COLO668 (cell line): ENCODE measurements around the gene DPYD.

Experiments used
- DNase-seq: peaks from one replicate; lab custom pipeline; 2025; ENCODE audit not compliant: unreplicated experiment; lab: John Stamatoyannopoulos, UW

The DPYD gene

DNA sequence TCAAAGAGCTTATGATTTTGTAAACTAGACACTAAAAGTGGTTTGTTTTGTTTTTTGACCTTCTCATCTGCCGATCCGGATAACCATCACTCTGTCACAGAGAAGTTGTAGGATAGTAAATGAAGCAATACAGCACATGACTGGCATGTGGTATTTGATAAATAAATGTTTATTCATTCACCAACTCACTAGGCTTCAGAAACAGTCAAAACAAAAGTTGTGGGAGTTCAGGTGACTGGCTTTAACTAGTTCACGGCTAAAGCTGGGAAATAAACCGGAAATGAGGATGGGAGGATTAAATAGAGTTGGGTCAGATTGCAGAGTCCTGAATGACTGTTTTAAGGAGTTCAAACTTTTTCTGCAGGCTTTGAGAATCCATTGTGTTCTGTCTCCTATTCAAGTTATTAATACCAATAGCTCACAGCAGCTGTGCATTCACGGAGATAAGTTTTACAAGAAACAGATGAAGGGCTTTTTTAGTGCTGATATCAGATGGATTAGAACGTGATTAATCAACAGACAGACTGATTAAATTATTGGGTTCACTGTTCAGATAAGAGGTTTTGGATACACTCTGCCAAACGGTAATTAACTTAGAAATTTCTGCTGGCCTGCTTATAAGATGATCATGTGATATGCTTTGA, 463.3 kb downstream of the DPYD start:
- no peak for DNase-seq

DNA sequence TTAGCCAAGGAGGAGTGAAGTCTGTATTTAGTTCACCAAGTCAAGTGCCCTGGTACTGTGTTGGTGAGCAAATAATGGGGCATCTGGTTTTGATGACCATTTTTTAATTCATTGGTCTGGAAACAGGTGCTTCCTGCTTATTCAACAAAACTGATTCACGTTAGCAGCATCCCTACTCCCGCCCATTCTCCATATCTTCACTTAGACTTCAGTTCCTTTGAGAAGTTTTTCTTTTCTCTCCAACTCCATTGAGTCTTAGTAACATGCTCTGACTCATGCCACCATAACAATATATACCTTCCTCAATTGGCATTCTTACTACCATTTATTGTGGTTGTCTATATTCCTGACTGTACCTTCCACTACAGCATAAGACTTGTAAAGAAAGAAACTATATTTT, 468.9 kb downstream of the DPYD start:
- DNase-seq, result no peak

DNA sequence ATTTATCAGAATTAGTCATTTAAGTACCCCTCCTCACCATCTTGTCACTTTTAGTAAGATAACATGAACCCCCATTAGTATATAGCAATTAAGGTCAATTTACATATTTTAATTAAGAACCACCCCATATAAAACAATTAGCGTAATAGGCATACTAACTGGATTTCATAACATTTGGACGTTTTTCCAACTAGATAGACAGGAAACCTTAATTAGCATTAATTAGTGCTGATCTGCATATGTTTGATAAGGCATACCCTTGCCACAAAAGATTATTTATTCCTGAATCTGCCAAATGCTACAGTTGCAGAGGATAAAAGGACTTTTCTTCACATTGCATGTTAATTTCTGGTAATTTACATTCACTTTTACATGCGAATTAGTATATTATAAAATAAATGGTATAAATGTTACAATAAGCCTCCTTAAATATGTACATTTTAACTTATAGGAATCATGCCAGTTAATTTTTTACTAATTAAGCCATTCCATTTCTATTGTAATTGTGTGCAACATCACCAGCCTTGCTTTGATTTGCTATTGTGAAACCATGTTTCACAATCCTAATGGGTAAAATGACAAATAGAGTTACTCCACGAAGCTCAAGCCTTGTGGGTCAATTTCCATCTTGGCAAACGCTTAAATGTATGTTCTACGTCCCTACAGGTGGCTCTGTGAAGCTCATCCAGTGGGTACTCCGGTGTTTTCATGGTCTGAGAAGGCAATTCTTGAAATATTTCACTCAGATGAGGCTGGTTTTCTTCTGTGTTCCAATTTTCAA, 469.6 kb downstream of the DPYD start:
- no peak for DNase-seq

DNA sequence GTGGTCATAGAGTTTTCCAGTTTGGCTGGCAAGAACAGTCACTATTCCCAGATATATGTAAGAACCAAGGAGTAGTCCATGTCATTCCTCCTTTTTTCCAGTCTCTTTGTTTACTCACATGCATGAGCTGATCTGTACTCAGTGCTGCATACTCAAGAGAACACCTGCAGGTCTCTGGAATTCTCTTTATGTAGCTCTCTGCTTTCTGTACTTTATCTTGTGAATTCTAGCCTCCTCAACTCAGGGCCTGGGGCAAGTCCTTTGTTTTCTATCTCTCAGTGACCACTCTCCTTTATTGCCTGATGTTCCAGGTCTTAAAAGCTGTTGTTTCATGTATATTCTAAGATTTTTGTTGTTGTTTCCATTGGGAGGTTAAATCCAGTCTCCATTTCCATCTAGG, 478.9 kb downstream of the DPYD start:
- DNase-seq, result no peak

DNA sequence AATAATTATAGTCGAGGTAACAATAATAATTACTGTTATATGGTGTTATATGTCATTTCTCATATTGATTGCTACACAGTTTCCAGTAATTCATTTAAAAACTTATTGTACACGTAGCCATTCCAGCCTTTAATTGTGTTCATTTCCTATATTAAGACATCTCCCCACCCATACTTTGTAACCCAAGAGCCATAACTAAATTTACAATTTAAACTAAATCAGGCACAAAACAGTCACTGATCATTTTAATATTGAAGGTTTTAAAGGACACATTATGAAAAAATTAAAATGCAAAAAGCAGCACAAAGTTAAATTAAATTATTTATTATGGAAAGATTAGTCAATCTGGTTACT, 487.0 kb downstream of the DPYD start:
- DNase-seq, result no peak

DNA sequence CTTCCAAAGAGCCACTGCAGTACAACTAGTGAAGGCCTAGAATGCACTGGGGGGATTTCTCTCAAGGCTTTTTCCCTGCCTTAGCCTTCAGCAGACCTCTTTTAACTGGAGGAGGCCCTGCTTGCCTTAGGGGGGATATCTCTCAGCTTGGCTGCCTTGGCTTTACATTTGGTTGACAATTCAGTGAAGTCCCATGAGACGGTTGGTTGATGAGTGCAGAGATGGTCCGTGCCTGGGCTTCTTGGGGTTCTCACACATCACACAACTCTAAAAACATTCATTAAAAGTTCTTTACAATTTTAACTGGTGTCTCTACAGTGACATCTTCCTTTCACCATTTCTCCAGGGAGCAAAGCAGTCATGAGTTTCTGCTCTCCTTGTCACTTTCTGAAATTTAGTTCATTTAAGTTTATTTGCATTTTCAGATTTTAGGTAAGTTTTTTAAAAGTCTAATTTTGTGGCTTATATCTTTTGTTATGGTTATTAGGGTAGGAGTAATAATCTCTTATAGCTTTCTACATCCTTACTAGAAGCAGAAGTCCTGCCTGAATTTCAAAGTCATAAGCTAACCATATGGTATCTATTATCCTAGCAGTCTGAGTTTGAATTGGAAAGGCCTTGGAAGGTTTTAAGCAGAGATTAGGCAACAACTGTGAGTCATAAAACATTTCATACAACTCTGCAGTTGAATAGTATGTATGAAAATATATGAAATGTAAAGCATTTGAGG, 487.6 kb downstream of the DPYD start:
- DNase-seq, result no peak

DNA sequence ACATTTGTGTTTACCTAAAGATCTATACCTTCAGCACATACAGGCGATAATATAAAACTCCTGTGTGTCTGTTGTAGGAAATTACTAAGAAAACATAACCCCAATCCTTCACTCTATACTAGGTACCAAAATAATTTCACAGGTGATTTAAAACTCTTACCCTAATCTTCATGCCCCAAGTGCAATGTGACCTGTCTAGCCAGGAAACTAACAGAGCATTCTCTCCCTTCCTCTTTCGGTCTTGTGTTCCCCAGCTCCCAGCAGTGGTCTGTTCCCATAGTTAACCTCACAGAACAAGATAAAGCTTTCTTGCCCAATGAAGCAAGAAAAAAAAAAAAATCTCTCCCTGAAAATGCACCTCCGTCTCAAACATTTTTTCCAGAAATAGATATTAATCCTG, 493.5 kb downstream of the DPYD start:
- no peak for DNase-seq

DNA sequence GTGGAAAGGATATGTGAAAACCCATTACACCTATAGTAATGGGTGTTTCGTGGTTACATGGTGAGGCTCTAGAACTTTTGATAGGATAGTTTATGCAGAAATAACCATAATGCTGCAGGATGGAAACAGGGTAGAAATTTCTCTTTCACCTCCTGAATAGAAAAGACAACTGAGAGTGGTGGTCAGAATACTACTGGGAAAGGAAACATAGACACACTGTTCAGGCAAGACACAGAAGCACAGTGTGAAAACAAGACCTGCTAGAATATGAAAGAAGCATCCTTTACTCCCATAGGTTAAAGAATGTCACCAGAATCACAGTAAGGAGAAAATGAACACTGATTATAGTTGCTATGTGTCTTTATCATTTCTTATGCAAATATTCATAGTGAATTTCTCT, 496.6 kb downstream of the DPYD start:
- DNase-seq, result no peak

DNA sequence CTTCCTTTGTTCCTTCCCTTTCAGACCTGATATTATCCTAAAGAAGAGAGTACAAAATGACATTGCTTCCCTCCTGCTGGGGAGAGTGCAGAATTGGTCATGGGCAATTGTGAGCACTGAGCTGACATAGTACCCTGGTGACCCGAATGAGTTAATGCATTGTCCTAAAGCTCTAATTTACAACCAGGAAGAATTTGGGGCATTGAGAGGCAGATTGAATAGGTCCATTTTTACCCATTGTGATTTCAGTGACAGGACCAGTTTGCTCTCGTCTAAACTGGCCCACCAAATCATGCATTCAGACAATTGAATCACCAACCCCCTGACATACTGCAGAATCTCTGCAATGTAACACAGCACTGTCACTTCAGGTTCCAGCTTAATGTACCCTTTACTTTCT, 497.4 kb downstream of the DPYD start:
- DNase-seq, result no peak

DNA sequence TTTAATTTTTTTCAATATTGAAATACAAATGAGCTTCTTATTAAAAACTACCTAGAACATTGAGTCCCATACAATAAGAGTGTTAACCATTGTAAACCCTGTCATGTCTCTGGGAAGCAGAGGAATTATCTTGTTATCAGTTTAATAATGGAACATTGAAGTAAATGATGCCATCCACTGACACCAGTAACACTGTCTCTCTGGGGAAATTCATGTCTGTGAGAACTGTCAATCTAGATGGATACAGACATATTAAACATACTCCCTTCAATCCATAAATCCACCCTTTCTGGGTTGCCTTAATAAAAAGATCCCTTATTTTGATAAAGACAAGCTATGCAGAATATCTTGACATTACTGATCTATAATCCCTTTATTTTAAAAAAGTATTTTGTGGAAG, 503.2 kb downstream of the DPYD start:
- no peak for DNase-seq

DNA sequence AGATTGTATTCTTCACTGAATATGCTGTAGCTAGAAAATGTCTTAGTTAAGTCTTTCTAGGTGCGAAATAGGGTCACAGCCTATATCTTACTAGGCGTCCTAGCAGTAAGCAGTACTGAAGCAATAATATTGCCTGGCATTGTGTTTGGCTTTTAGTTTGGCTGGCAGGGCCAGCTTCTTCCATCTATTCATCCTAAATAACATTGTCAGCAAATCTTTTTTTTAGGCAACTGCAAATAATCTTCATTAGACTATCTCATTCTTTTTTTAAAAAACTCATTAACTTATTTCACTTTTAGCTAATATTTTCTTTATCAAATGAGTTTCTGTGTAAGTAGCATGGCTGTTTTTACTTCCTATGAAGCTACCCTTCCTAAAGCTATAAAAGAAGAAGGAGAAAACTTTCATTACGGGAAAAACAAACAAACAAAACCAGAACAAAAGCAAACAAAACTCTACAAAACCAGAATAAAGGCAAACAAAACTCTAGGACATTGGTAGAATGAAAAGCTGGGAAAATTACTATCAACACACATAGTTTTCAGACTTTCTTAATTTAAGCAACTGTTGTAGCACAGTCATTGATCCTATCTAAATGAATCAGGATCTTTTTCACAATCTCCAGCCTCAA, 506.0 kb downstream of the DPYD start:
- DNase-seq, result no peak

DNA sequence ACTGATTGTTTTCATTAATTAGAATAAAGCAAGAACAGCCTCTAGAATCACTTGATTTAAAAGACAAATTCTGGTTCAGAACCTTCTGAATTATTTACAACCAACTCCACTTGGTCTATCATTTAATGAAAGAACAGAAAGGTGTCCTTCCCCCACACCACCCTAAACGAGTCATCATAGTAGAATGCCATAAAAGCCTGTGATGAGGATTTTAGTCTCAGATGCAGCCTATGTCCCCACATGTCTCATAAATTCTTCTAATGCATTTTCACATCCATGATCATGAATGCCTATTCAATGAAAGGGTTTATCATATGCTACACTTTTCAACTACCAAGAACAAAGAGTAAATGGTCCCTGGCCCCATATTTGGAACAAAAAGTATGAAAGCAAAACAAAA, 508.1 kb downstream of the DPYD start:
- DNase-seq, result no peak

DNA sequence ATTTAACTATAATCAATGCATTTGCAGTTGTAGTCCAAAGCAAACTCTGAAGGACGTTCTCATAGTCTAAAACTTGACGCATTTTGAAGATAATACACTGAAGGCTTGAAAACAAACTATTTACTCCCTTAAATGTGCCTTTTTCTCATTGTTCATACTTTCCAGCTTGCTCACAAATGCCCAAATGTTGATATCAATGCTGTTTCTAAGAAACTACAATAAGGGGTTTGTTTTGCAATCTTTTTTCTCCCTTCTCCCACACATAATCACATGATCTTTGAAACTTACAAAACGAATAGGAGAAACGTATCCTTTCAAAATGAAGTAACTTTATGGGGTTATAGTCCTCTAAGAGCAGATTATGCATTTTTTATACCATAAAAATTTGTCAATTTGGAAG, 508.7 kb downstream of the DPYD start:
- no peak for DNase-seq

DNA sequence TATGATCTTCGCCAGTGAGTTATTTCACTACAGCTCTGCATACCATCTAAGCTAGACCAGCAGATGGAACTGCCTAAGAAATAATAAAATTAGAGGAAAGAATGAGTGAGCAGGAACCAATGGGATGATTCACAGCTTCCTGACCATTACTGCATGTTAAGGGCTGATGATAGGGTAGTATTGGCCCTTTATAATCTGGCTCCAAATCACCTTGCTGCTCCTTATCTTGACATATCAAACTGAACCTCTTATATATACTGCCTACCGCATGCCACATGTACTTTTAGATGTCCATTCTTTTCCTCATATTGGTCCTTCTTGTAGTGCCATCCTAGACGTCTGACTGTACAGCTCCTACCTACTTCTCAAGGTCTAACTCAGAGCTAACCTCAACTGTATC, 524.4 kb downstream of the DPYD start:
- no peak for DNase-seq

DNA sequence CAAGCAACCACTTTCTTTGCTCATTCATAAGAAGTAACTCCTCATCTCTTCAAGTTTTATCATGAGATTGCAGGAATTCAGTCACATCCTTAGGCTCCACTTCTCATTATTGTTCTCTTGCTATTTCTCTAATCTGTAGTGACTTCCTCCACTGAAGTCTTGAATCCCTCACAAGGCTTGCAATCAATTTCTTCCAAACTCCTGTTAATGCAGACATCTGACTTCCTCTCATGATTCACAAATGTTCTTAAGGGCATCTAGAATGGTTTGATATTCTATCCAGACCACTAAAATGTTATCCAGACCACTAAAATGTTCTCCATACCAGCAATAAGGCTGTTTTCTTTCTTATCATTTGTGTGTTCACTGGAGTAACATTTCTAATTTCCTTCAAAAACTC, 528.1 kb downstream of the DPYD start:
- DNase-seq, result no peak

DNA sequence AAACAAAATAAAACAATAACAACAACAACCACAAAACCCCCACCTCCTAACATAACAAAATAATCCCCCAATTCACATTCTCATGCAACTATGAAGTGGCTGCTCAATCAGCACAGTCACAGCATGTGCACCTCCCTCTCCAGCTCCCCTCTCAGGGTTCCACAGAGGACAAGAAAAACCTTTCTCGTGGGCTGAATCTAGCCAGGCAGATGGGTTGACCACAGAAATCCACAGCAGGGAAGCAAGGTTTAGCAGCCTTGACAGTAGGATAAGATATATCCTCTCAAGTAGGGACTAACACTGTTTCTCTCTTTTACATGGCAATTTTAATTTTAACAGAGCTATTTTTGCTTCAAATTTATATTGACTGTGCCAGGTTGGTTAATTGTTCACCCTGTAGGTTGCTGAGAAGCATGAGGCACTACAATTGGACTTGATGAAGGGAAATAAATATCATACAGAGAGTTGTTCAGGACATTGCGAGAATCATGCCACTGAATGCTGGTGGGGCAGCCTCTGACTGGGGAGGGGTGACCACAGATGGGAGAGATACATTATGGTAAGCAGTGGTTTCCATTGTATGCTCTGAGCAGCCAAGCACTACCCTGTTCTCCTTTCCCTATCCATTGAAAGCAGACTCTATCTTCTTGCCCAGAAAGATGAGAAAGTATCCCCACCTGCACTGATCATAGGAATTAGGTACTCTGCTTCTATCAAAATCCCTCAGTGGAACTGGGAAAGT, 535.1 kb downstream of the DPYD start:
- DNase-seq, result no peak

DNA sequence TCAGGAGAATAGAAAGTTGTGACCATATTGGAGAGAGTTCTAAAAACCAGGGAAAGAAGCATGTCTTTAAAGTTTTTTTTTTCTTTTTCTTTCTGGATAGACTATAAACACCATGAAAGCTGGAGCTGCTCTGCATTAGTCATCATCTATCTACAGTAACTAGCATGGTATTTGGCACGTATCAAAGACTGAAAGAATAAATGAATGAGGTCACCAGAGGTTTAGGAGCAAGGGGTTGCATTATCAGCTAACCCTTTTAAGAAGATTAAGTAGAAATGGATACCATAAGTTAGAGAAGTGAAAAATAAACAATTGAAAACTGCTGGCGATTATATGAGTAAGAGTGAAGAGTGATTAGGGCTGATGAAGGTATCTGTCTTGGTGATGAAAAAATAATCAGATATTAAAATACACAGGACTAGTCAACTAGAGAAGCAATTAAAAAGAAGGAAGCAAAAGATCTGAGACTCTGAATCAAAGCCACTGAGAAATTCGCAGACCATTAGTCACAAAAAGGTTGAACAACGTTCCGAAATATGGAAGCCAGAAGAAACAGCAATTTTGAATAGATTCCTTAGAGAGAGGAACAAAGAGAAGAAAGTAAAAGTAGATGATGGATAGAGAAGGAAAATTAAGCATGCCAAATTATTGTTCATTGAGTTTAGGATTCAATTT, 536.4 kb downstream of the DPYD start:
- DNase-seq, result no peak

DNA sequence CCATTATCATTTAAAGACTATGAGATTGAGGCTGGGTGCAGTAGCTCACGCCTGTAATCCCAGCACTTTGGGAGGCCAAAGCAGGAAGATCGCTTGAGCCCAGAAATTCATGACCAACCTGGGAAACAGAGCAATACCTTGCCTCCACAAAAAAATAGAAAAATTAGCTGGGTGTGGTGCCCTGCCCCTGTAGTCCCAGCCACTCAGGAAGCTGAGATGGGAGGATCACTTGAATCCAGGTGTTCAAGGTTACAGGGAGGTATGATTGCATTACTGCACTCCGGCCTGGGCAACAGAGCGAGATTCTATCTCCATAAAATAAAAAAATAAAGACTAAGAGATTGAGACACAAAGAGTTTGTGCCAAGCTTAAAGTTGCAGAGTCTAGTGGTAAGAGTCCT, 537.0 kb downstream of the DPYD start:
- DNase-seq, result no peak

DNA sequence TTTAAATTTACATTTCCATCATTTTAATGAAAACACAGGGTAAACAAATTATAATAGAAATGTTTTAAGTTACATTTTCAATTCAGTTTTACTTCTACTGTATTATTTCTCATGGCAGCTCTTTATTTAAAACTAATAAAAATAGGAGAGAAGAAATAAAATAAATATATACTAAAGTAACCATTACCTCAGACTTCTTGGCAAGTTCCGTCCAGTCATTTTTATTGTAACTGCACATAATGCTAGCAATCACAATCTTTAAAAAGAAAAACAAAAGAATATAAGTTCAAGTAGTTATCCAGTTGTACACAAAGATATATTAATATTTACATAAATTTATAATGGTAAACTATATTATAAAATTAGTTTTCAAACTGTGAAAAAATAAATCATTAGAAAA, 538.6 kb downstream of the DPYD start:
- DNase-seq, result no peak

DNA sequence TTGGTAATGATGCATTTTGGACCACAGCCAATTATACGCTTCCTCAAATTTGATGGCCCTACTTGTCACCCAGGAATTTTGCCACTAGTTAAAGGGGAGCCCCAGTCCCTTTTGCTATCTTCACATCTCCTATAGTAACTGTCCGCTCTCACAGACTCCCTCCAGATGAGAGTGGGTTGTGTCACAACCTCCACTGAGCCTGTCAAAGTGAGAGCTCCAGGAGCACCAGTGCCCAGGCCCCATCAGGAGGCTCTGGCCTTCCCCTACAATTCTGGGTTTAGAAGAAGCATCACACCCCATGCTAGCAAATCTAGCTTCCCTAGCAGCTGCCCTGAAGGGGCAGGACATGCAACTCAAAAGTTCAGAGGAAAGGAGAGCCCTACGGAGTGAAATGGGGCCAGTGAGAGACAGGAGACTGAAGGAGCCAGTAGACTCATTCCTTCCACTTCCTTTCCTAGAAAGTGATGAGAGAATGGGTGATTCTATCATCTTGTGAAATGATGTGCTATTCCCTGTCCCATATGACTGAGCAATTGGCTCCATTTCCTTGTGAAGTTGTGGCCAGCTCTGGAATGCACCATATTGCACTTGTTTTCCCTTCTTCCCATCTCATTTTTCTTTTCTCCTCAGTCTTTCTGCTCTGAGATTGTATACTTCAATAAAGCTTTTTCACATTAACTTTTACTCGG, 541.3 kb downstream of the DPYD start:
- DNase-seq, result no peak
